ENCODE measurements around the gene IFT122. TPM values are rescaled to one million over a fixed set of nuclear protein-coding genes. Genes with fewer than 3 reads are reported as not detected.
A peak's percentile ranks its signal among the peaks of the same experiment; 100 is the strongest.
"Not testable (repeated sequence)": the region's sequence is repeated elsewhere in the genome, so short reads cannot be mapped to it uniquely, and the experiment has no call there.

IFT122 gene
- total and polyA plus RNA-seq, 3 experiments from 2014 or later, result 4.3 to 16.5 (median 16.4) TPM

GRCh38 chr3:129487868-129488335 lies 47.9 kb downstream of the IFT122 start:
- H3K27ac ChIP-seq (ENCODE audit: low read depth, low read length); H3K27me3 Mint-ChIP-seq; H3K4me1 Mint-ChIP-seq; DNase-seq; H3K36me3 ChIP-seq (ENCODE audit: insufficient read depth, low read length); CTCF ChIA-PET; H3K4me3 Mint-ChIP-seq; H3K27me3 ChIP-seq (ENCODE audit: insufficient read depth, low read length, poor library complexity, severe bottlenecking); H3K9me3 ChIP-seq (ENCODE audit: low read length); POLR2A ChIA-PET; H3K4me1 ChIP-seq (ENCODE audit: insufficient read depth, low read length); H3K9me3 Mint-ChIP-seq; H3K4me3 ChIP-seq (ENCODE audit: low read length): not testable (repeated sequence)
- H3K27ac Mint-ChIP-seq, result peak overlapping the region in 3 of 8 donors; percentile 21 to 50 (median 45)
- peaks cover 3 to 25% (median 10%) of the 10 kb centered on the region in 3 donors for H3K36me3 Mint-ChIP-seq

DNA sequence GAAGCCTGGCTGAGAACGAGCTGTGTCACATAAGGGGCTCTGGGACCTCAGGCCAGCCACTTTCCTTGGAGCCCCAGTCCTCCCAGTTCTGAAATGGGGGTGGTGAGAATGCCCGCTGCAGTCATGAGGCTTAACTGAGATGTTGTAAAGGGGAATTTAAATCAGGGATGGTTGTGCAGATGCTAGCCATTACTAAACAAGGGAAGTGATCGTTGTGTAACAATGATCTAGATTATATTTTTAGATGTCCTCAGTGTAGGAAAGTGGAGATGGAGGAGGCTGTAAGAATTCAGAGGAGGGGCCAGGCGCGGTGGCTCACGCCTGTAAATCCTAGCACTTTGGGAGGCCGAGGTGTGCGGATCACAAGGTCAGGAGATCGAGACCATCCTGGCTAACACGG lies 49.2 kb downstream of the IFT122 start:
- peaks cover 3 to 27% (median 15%) of the 10 kb centered on the region in 3 donors for H3K36me3 Mint-ChIP-seq
- H3K27me3 Mint-ChIP-seq; H3K4me1 ChIP-seq (ENCODE audit: insufficient read depth, low read length); H3K27ac ChIP-seq (ENCODE audit: low read depth, low read length); H3K9me3 Mint-ChIP-seq; DNase-seq; H3K4me3 Mint-ChIP-seq; H3K4me1 Mint-ChIP-seq; H3K27me3 ChIP-seq (ENCODE audit: insufficient read depth, low read length, poor library complexity, severe bottlenecking); H3K9me3 ChIP-seq (ENCODE audit: low read length); H3K36me3 ChIP-seq (ENCODE audit: insufficient read depth, low read length); H3K4me3 ChIP-seq (ENCODE audit: low read length): not testable (repeated sequence)
- peak overlapping the region in 1 of 8 donors; percentile 47 for H3K27ac Mint-ChIP-seq
- CTCF ChIA-PET, result interaction anchor here (1.2 to 4.9 kb wide), 9 partner anchors 14 to 452 kb away, joined by 3 to 69 read pairs (median 6); no protein-coding TSS in a partner anchor
- POLR2A ChIA-PET, result interaction anchor here (1.5 kb wide), 1 partner anchor 86 kb away, joined by 3 read pairs; no protein-coding TSS in a partner anchor

DNA sequence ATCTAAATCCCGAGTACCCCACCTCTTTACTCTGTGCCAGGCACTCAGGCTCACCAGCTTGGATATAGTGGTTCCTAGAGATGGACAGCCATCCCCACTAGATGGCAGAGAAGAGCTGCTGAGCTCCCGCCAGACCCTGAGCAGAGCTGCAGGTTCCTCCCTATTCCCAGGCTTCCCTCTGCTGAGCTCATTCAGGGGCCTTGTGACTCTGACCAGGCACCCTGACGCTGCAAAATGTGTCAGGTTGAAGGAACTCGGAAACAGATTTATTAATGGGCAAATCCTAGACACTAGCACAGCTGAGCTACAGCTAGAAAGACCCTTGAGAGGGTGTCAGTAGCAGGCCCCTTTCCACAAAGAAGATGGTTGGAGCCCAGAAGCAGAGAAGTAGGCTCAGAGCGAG lies 50.2 kb downstream of the IFT122 start:
- ChIA-PET CTCF (interaction anchor here (0.7 to 4.9 kb wide), 33 partner anchors 10 to 611 kb away, joined by 3 to 69 read pairs (median 4); partner anchors contain the start of genes ACAD9, H1-8 and PLXND1), POLR2A (interaction anchor here (0.6 to 1.5 kb wide), 3 partner anchors 67 to 138 kb away, joined by 3 to 4 read pairs (median 3); no protein-coding TSS in a partner anchor)
- H3K27ac Mint-ChIP-seq, result peak overlapping the region in 2 of 8 donors; percentile 10 to 80
- no peaks in the 10 kb centered on the region for H3K9me3 Mint-ChIP-seq
- H3K27me3 ChIP-seq (ENCODE audit: insufficient read depth, low read length, poor library complexity, severe bottlenecking), result no peaks in the 10 kb centered on the region
- peaks cover 0 to 25% (median 13%) of the 10 kb centered on the region in 3 donors for H3K36me3 Mint-ChIP-seq
- no peaks in the 10 kb centered on the region for H3K4me1 ChIP-seq (ENCODE audit: insufficient read depth, low read length)
- DNase-seq, result peak; percentile 31 to 72 (median 46)
- no peak overlapping the region for H3K4me3 ChIP-seq (ENCODE audit: low read length)
- H3K27ac ChIP-seq (ENCODE audit: low read depth, low read length), result no peak overlapping the region
- H3K9me3 ChIP-seq (ENCODE audit: low read length), result no peaks in the 10 kb centered on the region
- H3K36me3 ChIP-seq (ENCODE audit: insufficient read depth, low read length), result no peaks in the 10 kb centered on the region
- no peak overlapping the region for H3K4me3 Mint-ChIP-seq
- H3K4me1 Mint-ChIP-seq, result peaks cover 2 to 4% (median 3%) of the 10 kb centered on the region in 3 donors
- H3K27me3 Mint-ChIP-seq, result no peaks in the 10 kb centered on the region

DNA sequence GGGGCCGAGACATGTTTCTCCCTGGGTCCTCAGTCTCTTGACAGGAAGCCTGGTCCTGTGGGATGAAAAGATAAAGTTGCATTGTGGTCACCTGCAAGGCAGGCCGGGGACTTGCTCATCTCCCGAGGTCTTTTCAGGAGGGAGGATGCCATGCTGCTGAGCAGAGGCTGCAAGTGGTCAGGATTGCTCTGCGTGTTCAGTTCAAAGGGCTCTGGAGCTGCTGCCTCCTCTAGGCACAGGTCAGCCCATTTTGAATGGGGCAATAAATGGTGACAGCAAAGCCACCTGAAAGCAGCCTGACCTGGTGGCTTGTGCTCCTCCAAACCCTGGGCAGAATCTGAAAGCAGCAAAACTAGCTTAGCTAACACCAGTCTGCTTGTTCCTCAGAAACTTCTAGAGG lies 51.1 kb downstream of the IFT122 start:
- H3K27ac ChIP-seq (ENCODE audit: low read depth, low read length); H3K4me1 ChIP-seq (ENCODE audit: insufficient read depth, low read length); H3K36me3 ChIP-seq (ENCODE audit: insufficient read depth, low read length); H3K27me3 ChIP-seq (ENCODE audit: insufficient read depth, low read length, poor library complexity, severe bottlenecking); H3K9me3 Mint-ChIP-seq; H3K9me3 ChIP-seq (ENCODE audit: low read length); DNase-seq; H3K4me3 Mint-ChIP-seq; POLR2A ChIA-PET; H3K27me3 Mint-ChIP-seq; H3K4me3 ChIP-seq (ENCODE audit: low read length); H3K4me1 Mint-ChIP-seq: not testable (repeated sequence)
- peak overlapping the region in 2 of 8 donors; percentile 8 to 10 for H3K27ac Mint-ChIP-seq
- H3K36me3 Mint-ChIP-seq, result peaks cover 0 to 24% (median 13%) of the 10 kb centered on the region in 3 donors
- CTCF ChIA-PET, result interaction anchor here (1.0 to 4.9 kb wide), 13 partner anchors 11 to 342 kb away, joined by 3 to 69 read pairs (median 6); partner anchors contain the start of gene PLXND1

GRCh38 chr3:129491794-129492193 lies 51.8 kb downstream of the IFT122 start:
- Mint-ChIP-seq H3K36me3 (peaks cover 0 to 28% (median 10%) of the 10 kb centered on the region in 3 donors), H3K27ac (peak overlapping the region in 3 of 8 donors; percentile 4 to 29 (median 17))

GRCh38 chr3:129492691-129493090 lies 52.7 kb downstream of the IFT122 start:
- no peak for DNase-seq
- Histone ChIP-seq H3K4me3 (ENCODE audit: low read length) (no peak overlapping the region), H3K27me3 (ENCODE audit: insufficient read depth, low read length, poor library complexity, severe bottlenecking) (no peaks in the 10 kb centered on the region), H3K4me1 (ENCODE audit: insufficient read depth, low read length) (no peaks in the 10 kb centered on the region), H3K9me3 (ENCODE audit: low read length) (no peaks in the 10 kb centered on the region), H3K27ac (ENCODE audit: low read depth, low read length) (no peak overlapping the region), H3K36me3 (ENCODE audit: insufficient read depth, low read length) (no peaks in the 10 kb centered on the region)
- Mint-ChIP-seq H3K27ac (no peak overlapping the region), H3K36me3 (peaks cover 0 to 30% (median 10%) of the 10 kb centered on the region in 3 donors), H3K4me1 (peaks cover 2 to 4% (median 3%) of the 10 kb centered on the region in 3 donors), H3K27me3 (no peaks in the 10 kb centered on the region), H3K9me3 (no peaks in the 10 kb centered on the region), H3K4me3 (no peak overlapping the region)
- POLR2A ChIA-PET, result no interaction called here
- CTCF ChIA-PET, result interaction anchor here (0.7 to 4.9 kb wide), 6 partner anchors 12 to 335 kb away, joined by 3 to 69 read pairs (median 9); partner anchors contain the start of gene PLXND1

More at GRCh38 chr3:129491794-129492193, 51.8 kb downstream of the IFT122 start:
- CTCF ChIA-PET, result interaction anchor here (1.4 to 4.9 kb wide), 5 partner anchors 11 to 336 kb away, joined by 3 to 69 read pairs (median 15); partner anchors contain the start of gene PLXND1
- Histone ChIP-seq H3K4me3 (ENCODE audit: low read length) (no peak overlapping the region), H3K36me3 (ENCODE audit: insufficient read depth, low read length) (no peaks in the 10 kb centered on the region), H3K27me3 (ENCODE audit: insufficient read depth, low read length, poor library complexity, severe bottlenecking) (no peaks in the 10 kb centered on the region), H3K4me1 (ENCODE audit: insufficient read depth, low read length) (no peaks in the 10 kb centered on the region), H3K27ac (ENCODE audit: low read depth, low read length) (no peak overlapping the region), H3K9me3 (ENCODE audit: low read length) (no peaks in the 10 kb centered on the region)
- no peak for DNase-seq
- POLR2A ChIA-PET, result no interaction called here
- no peaks in the 10 kb centered on the region for H3K9me3 Mint-ChIP-seq
- H3K27me3 Mint-ChIP-seq, result no peaks in the 10 kb centered on the region
- peaks cover 2 to 4% (median 3%) of the 10 kb centered on the region in 3 donors for H3K4me1 Mint-ChIP-seq
- no peak overlapping the region for H3K4me3 Mint-ChIP-seq

GRCh38 chr3:129493206-129493605 lies 53.2 kb downstream of the IFT122 start:
- Mint-ChIP-seq H3K27ac (peak overlapping the region in 1 of 8 donors; percentile 29), H3K4me3 (no peak overlapping the region), H3K4me1 (peaks cover 2 to 4% (median 3%) of the 10 kb centered on the region in 3 donors), H3K27me3 (no peaks in the 10 kb centered on the region), H3K9me3 (no peaks in the 10 kb centered on the region), H3K36me3 (peaks cover 0 to 30% (median 10%) of the 10 kb centered on the region in 3 donors)
- H3K36me3 ChIP-seq (ENCODE audit: insufficient read depth, low read length), result no peaks in the 10 kb centered on the region
- POLR2A ChIA-PET, result no interaction called here
- DNase-seq, result no peak
- H3K9me3 ChIP-seq (ENCODE audit: low read length), result no peaks in the 10 kb centered on the region
- H3K4me3 ChIP-seq (ENCODE audit: low read length), result no peak overlapping the region
- CTCF ChIA-PET, result interaction anchor here (0.7 to 4.9 kb wide), 6 partner anchors 12 to 334 kb away, joined by 3 to 69 read pairs (median 9); partner anchors contain the start of gene PLXND1
- no peak overlapping the region for H3K27ac ChIP-seq (ENCODE audit: low read depth, low read length)
- no peaks in the 10 kb centered on the region for H3K27me3 ChIP-seq (ENCODE audit: insufficient read depth, low read length, poor library complexity, severe bottlenecking)
- H3K4me1 ChIP-seq (ENCODE audit: insufficient read depth, low read length), result no peaks in the 10 kb centered on the region

- H3K4me1 Mint-ChIP-seq; H3K36me3 ChIP-seq (ENCODE audit: insufficient read depth, low read length); POLR2A ChIA-PET; H3K9me3 Mint-ChIP-seq; H3K27ac ChIP-seq (ENCODE audit: low read depth, low read length); H3K4me3 ChIP-seq (ENCODE audit: low read length); H3K27me3 Mint-ChIP-seq; DNase-seq; H3K4me3 Mint-ChIP-seq; H3K27me3 ChIP-seq (ENCODE audit: insufficient read depth, low read length, poor library complexity, severe bottlenecking); H3K9me3 ChIP-seq (ENCODE audit: low read length); H3K4me1 ChIP-seq (ENCODE audit: insufficient read depth, low read length); CTCF ChIA-PET: not testable (repeated sequence)
- H3K36me3 Mint-ChIP-seq, result peaks cover 0 to 25% (median 10%) of the 10 kb centered on the region in 3 donors
- H3K27ac Mint-ChIP-seq, result peak overlapping the region in 2 of 8 donors; percentile 24 to 37
Measured at GRCh38 chr3:129494499-129494898, 54.5 kb downstream of the IFT122 start.
